HEK293 (cell line): ENCODE measurements around the gene ABCA1.

ENCODE experiments used
- HOXA7 ChIP-seq: sonication (generic); formaldehyde crosslinking; IDR thresholded peaks from 2 replicates; pipeline ENCODE4 v1.8.1; 2022; ENCODE audit warnings: missing genetic modification reagents, borderline replicate concordance
- SALL2 ChIP-seq: fragments of 450-650 bp; formaldehyde crosslinking; IDR thresholded peaks from 2 replicates; pipeline ENCODE4 v1.5.0; 2017; ENCODE audit warnings: missing biosample characterization, mild to moderate bottlenecking, missing genetic modification characterization, borderline replicate concordance
- SETDB1 ChIP-seq: IDR thresholded peaks from one replicate; pipeline ENCODE4 v1.6.1; 2017; ENCODE audit warnings: mild to moderate bottlenecking, low read length, moderate library complexity, mixed read lengths; ENCODE audit not compliant: insufficient read length
- TCF7L2 ChIP-seq: IDR thresholded peaks from 2 replicates; pipeline ENCODE4 v1.6.1; 2011; ENCODE audit warnings: low read depth, mild to moderate bottlenecking, inconsistent platforms, low read length, moderate library complexity, borderline replicate concordance
- YY1 ChIP-seq: fragments of 450-650 bp; formaldehyde crosslinking; IDR thresholded peaks from 2 replicates; pipeline ENCODE4 v1.5.1; 2018; ENCODE audit warnings: missing biosample characterization, missing genetic modification characterization
- ZBTB11 ChIP-seq: fragments of 450-650 bp; formaldehyde crosslinking; conservative IDR thresholded peaks from 2 replicates; pipeline ENCODE4 v1.5.1; 2016; ENCODE audit warnings: low read depth, missing biosample characterization, missing genetic modification characterization
- ZBTB48 ChIP-seq: fragments of 450-650 bp; formaldehyde crosslinking; IDR thresholded peaks from 2 replicates; pipeline ENCODE4 v1.5.1; 2016; ENCODE audit warnings: missing biosample characterization, missing genetic modification characterization
- ZFP41 ChIP-seq: fragments of 450-650 bp; formaldehyde crosslinking; IDR thresholded peaks from 2 replicates; pipeline ENCODE4 v1.5.1; 2016; ENCODE audit warnings: missing biosample characterization, missing genetic modification characterization, borderline replicate concordance
- ZFP69B ChIP-seq: fragments of 450-650 bp; formaldehyde crosslinking; IDR thresholded peaks from 2 replicates; pipeline ENCODE4 v1.5.1; 2016; ENCODE audit warnings: missing biosample characterization, missing genetic modification characterization
- ZNF114 ChIP-seq: fragments of 450-650 bp; formaldehyde crosslinking; IDR thresholded peaks from 2 replicates; pipeline ENCODE4 v1.5.0; 2017; ENCODE audit warnings: missing biosample characterization, missing genetic modification characterization
- ZNF138 ChIP-seq: fragments of 450-650 bp; formaldehyde crosslinking; IDR thresholded peaks from 2 replicates; pipeline ENCODE4 v1.5.1; 2016; ENCODE audit warnings: missing biosample characterization, missing genetic modification characterization, borderline replicate concordance
- ZNF148 ChIP-seq: fragments of 450-650 bp; formaldehyde crosslinking; IDR thresholded peaks from 2 replicates; pipeline ENCODE4 v1.5.0; 2017; ENCODE audit warnings: missing biosample characterization, missing genetic modification characterization, borderline replicate concordance
- ZNF19 ChIP-seq: fragments of 450-650 bp; formaldehyde crosslinking; IDR thresholded peaks from 2 replicates; pipeline ENCODE4; 2016; ENCODE audit warnings: missing biosample characterization, missing genetic modification characterization, low read depth
- ZNF274 ChIP-seq, 2 experiments: fragments of 200-500 bp in 1 of 2; fragments of 450-650 bp in 1 of 2; sonication (Bioruptor generic) in 1 of 2; formaldehyde crosslinking in 1 of 2; IDR thresholded peaks; 2 replicates each; pipeline versions ENCODE4 v1.5.1 to v1.6.1; 2014 to 2016; ENCODE audit warnings: borderline replicate concordance in 1 of 2, inconsistent platforms in 1 of 2, low read length in 1 of 2, missing biosample characterization in 1 of 2, missing genetic modification characterization in 1 of 2
- ZNF280D ChIP-seq: fragments of 450-650 bp; formaldehyde crosslinking; IDR thresholded peaks from 2 replicates; pipeline ENCODE4 v1.5.1; 2016; ENCODE audit warnings: missing biosample characterization, missing genetic modification characterization
- ZNF335 ChIP-seq: fragments of 450-650 bp; formaldehyde crosslinking; conservative IDR thresholded peaks from 2 replicates; pipeline ENCODE4 v1.5.1; 2016; ENCODE audit warnings: missing biosample characterization, missing genetic modification characterization
- ZNF48 ChIP-seq: fragments of 450-650 bp; formaldehyde crosslinking; IDR thresholded peaks from 2 replicates; pipeline ENCODE4 v1.5.1; 2016; ENCODE audit warnings: missing biosample characterization, missing genetic modification characterization
- ZNF518A ChIP-seq: fragments of 450-650 bp; formaldehyde crosslinking; conservative IDR thresholded peaks from 2 replicates; pipeline ENCODE4 v1.5.1; 2016; ENCODE audit warnings: low read depth, missing biosample characterization, missing genetic modification characterization
- ZNF585B ChIP-seq: fragments of 450-650 bp; formaldehyde crosslinking; IDR thresholded peaks from 2 replicates; pipeline ENCODE4 v1.5.1; 2016; ENCODE audit warnings: missing biosample characterization, missing genetic modification characterization
- ZNF600 ChIP-seq: fragments of 450-650 bp; formaldehyde crosslinking; IDR thresholded peaks from 2 replicates; pipeline ENCODE4 v1.5.1; 2016; ENCODE audit warnings: missing biosample characterization, missing genetic modification characterization
- ZNF626 ChIP-seq: fragments of 450-650 bp; sonication (Bioruptor Pico); formaldehyde crosslinking; IDR thresholded peaks from 2 replicates; pipeline ENCODE4 v1.5.1; 2018; ENCODE audit warnings: missing biosample characterization, missing genetic modification characterization, inconsistent platforms
- ZNF664 ChIP-seq: fragments of 450-650 bp; formaldehyde crosslinking; IDR thresholded peaks from 2 replicates; pipeline ENCODE4 v1.5.1; 2016; ENCODE audit warnings: missing biosample characterization, missing genetic modification characterization
- ZNF837 ChIP-seq: fragments of 450-650 bp; formaldehyde crosslinking; IDR thresholded peaks from 2 replicates; pipeline ENCODE4 v1.5.1; 2016; ENCODE audit warnings: missing biosample characterization, missing genetic modification characterization
- ZSCAN30 ChIP-seq: fragments of 450-650 bp; IDR thresholded peaks from 2 replicates; pipeline ENCODE4 v1.5.1; 2018; ENCODE audit warnings: missing biosample characterization, mild to moderate bottlenecking, missing genetic modification characterization, moderate library complexity

The ABCA1 gene

GRCh38 chr9:104747565-104748358 lies 180.2 kb downstream of the ABCA1 start, which contains the start of gene NIPSNAP3A (continued):
- TF ChIP-seq ZNF280D = no peak
- no peak for TF ChIP-seq ZNF114 (tag by site-specific recombination)
- TF ChIP-seq ZNF626 (tag by site-specific recombination) = no peak
- no peak for TF ChIP-seq SALL2 (tag by site-specific recombination)
- no peak for TF ChIP-seq ZBTB48 (tag by site-specific recombination)
- no peak for TF ChIP-seq ZFP69B (tag by site-specific recombination)
- TF ChIP-seq ZNF585B (tag by site-specific recombination) = no peak
- no peak for TF ChIP-seq ZBTB11 (tag by site-specific recombination)
- no peak for TF ChIP-seq ZNF48 (tag by site-specific recombination)
- TF ChIP-seq ZNF335 (tag by site-specific recombination) = peak; percentile 75
- no peak for TF ChIP-seq ZNF837 (tag by site-specific recombination)
- TF ChIP-seq TCF7L2 = no peak
- TF ChIP-seq ZNF274 (IDR thresholded peaks at IDR 0.05; ENCODE audit: low read length) = no peak
- TF ChIP-seq ZNF274 (tag by site-specific recombination; IDR thresholded peaks at IDR 0.05; ENCODE audit: borderline replicate concordance) = no peak
- TF ChIP-seq ZNF19 = no peak
- no peak for TF ChIP-seq SETDB1
- TF ChIP-seq YY1 (tag by site-specific recombination) = 0 out of 2 replicates have a peak, but pooled peaks have one; percentile 37
- no peak for TF ChIP-seq ZFP41 (tag by site-specific recombination)
- no peak for TF ChIP-seq ZNF664
- no peak for TF ChIP-seq ZNF148 (tag by site-specific recombination)
- no peak for TF ChIP-seq ZNF518A (tag by site-specific recombination)
- TF ChIP-seq HOXA7 (CRISPR knock-in tag) = no peak
- TF ChIP-seq ZNF138 (tag by site-specific recombination) = no peak
- TF ChIP-seq ZSCAN30 (tag by site-specific recombination) = no peak
- TF ChIP-seq ZNF600 = no peak
